Calu3 (cell line): ENCODE data around the gene SLC27A3. TPM values are rescaled to one million over a fixed set of nuclear protein-coding genes. Genes with fewer than 3 reads are reported as not detected.

ENCODE experiments used
- BruUV-seq: library from RNA; stranded (reverse); fragments of 400-500 nt; replicated peaks from 2 replicates; lab custom pipeline; 2021; lab: Mats Ljungman, UMichigan
- CTCF ChIA-PET: fragments of 300-600 bp; sonication (Branson Sonifier 250); formaldehyde crosslinking; loops from one replicate; lab custom pipeline; 2022; ENCODE audit warnings: antibody characterized with exemption; lab: Charles Lee
- DNase-seq: peaks from one replicate; pipeline ENCODE4 v3.0.0; 2022
- H3K27ac Mint-ChIP-seq: one replicate; pipeline ENCODE4 v1.8.0; 2022; ENCODE audit warnings: mixed read lengths; ENCODE audit not compliant: unreplicated experiment
- H3K27me3 Mint-ChIP-seq: one replicate; pipeline ENCODE4 v1.8.0; 2022; ENCODE audit warnings: mixed read lengths; ENCODE audit not compliant: unreplicated experiment
- H3K36me3 Mint-ChIP-seq: one replicate; pipeline ENCODE4 v1.8.0; 2022; ENCODE audit warnings: mild to moderate bottlenecking, moderate library complexity, mixed read lengths; ENCODE audit not compliant: insufficient read depth, unreplicated experiment
- H3K4me1 Mint-ChIP-seq: one replicate; pipeline ENCODE4 v1.8.0; 2022; ENCODE audit warnings: mild to moderate bottlenecking, low read depth, mixed read lengths; ENCODE audit not compliant: unreplicated experiment
- H3K4me3 Mint-ChIP-seq: one replicate; pipeline ENCODE4 v1.8.0; 2022; ENCODE audit warnings: mild to moderate bottlenecking, low read depth, moderate library complexity, mixed read lengths; ENCODE audit not compliant: unreplicated experiment
- H3K9me3 Mint-ChIP-seq: one replicate; pipeline ENCODE4 v1.8.0; 2022; ENCODE audit warnings: low read depth, mixed read lengths; ENCODE audit not compliant: unreplicated experiment
- intact Hi-C: fragments of 100-400 bp; cut with micrococcal nuclease; formaldehyde crosslinking; loops from one replicate; pipeline ENCODE4 v1.10.0; 2022; ENCODE audit not compliant: unreplicated experiment
- total RNA-seq: library from RNA; stranded (reverse); gene quantifications from 2 replicates; pipeline ENCODE4 v1.2.3, GENCODE V29; 2022
- TF ChIP-seq, protein P1 (sequence below): fragments of 200-600 bp; IDR thresholded peaks from one replicate; pipeline ENCODE4 v1.8.0; 2022; ENCODE audit warnings: antibody characterized with exemption; ENCODE audit not compliant: unreplicated experiment

Gene SLC27A3
- total RNA-seq, 1 experiment from 2014 or later: 11.9 TPM

DNA sequence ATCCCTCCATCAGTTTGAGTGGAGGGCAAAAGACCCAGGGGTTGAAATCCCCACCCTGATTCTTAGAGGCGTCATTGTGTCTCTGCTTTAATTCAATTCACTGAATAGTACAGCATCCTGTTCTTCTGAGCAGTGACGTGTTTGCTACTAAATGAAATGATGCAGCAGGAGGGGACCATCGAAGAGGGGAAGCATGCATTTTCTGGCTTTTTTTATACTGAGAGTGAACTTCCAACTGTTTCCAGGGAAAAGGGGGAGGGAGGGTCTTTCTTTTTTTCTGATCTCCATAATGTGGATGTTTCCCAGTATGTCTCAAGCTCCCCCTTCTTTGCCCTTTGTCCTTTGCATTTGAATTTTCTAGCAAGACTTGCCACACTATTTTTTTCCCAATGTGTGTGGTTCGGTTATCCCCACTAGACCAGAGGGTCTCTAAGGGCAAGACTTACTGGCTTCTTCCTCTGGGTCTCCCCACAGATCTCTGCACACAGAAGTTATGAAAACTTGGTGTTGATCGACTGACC lies 44.7 kb upstream of the SLC27A3 start:
- peak overlapping the region; percentile 17 for H3K4me3 Mint-ChIP-seq
- peak overlapping the region; percentile 27 for H3K27ac Mint-ChIP-seq
- no peaks in the 10 kb centered on the region for H3K9me3 Mint-ChIP-seq
- H3K36me3 Mint-ChIP-seq: peaks cover 43% of the 10 kb centered on the region
- TF ChIP-seq, protein P1, sequence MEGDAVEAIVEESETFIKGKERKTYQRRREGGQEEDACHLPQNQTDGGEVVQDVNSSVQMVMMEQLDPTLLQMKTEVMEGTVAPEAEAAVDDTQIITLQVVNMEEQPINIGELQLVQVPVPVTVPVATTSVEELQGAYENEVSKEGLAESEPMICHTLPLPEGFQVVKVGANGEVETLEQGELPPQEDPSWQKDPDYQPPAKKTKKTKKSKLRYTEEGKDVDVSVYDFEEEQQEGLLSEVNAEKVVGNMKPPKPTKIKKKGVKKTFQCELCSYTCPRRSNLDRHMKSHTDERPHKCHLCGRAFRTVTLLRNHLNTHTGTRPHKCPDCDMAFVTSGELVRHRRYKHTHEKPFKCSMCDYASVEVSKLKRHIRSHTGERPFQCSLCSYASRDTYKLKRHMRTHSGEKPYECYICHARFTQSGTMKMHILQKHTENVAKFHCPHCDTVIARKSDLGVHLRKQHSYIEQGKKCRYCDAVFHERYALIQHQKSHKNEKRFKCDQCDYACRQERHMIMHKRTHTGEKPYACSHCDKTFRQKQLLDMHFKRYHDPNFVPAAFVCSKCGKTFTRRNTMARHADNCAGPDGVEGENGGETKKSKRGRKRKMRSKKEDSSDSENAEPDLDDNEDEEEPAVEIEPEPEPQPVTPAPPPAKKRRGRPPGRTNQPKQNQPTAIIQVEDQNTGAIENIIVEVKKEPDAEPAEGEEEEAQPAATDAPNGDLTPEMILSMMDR: no peak
- H3K27me3 Mint-ChIP-seq: no peaks in the 10 kb centered on the region
- H3K4me1 Mint-ChIP-seq: peaks cover 37% of the 10 kb centered on the region
- CTCF ChIA-PET: no interaction called here
- BruUV-seq: no TSS peak
- intact Hi-C loops: no loop called here
- no peak for DNase-seq

DNA sequence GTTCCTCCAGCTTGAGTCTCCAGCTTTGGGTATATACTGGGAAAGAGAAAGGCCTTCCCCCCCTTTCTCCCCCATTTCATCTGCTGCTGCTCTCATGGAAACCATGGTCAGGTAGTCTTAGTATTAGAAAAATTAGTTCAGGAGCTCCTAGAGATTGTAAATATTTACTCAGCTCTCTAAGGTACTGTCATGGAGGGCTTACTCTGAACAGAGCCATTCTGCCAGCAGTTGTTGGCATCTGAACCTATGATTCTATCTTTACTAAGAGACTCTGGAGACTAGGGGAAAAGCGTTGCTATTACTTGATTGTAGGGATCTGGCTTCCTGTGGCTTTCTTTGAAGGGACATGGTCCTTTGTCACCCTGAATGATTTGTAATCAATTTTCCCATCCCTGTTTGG lies 41.2 kb upstream of the SLC27A3 start:
- Mint-ChIP-seq H3K27ac (no peak overlapping the region), H3K36me3 (peaks cover 25% of the 10 kb centered on the region), H3K4me3 (no peak overlapping the region), H3K27me3 (no peaks in the 10 kb centered on the region), H3K4me1 (peaks cover 27% of the 10 kb centered on the region), H3K9me3 (no peaks in the 10 kb centered on the region)
- no peak for DNase-seq
- intact Hi-C loops: no loop called here
- TF ChIP-seq, protein P1: no peak
- BruUV-seq: no TSS peak
- CTCF ChIA-PET: no interaction called here

DNA sequence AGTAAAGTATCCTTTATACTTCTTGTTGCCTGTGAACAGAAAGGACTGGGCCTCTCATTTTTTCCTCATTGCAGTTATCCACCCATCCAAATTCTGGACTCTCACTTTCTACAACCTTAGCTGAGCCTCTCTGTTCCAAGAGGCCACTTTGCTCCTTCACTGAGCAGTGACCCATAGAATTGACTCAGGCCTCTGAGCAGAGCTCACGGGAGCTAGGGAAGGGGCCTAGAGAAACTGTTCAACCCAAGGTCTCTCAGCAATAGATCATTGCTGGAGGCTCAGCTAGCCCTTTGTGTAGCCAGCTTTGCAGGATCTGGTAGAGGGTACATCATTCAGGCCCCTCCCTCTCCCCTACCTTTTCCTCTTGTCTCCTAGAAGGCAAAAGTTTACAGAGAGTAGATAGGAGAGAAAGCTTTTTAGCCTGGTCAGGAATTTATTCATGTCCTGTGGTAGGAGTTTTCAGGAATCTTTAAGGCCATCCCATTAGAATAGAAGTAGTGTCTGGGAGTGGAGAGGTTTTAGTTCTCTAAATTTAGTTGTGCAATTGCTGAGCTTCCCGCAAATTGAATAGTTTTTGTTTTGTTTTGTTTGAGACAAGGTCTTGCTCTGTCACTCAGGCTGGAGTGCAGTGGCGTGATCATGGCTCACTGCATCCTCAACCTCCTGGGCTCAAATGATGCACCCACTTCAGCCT lies 40.7 kb upstream of the SLC27A3 start:
- Mint-ChIP-seq H3K4me3 (no peak overlapping the region), H3K27ac (no peak overlapping the region), H3K27me3 (no peaks in the 10 kb centered on the region), H3K36me3 (peaks cover 26% of the 10 kb centered on the region), H3K4me1 (peaks cover 21% of the 10 kb centered on the region), H3K9me3 (no peaks in the 10 kb centered on the region)
- CTCF ChIA-PET: no interaction called here
- TF ChIP-seq, protein P1: no peak
- DNase-seq: no peak
- no TSS peak for BruUV-seq
- intact Hi-C loops: no loop called here

DNA sequence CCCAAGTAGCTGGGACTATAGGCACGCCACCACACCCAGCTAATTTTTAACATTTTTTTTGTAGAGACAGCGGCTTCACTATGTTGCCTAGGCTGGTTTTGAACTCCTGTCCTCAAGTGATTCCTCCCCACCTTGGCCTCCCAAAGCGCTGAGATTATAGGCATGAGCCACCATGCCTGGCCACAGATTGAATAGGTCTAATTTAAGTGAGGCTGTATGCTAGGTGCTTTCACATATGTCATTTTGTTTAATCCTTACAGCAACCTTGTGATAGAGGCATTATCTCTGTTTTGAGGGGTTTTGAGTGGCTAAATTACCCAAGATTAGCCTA lies 40.2 kb upstream of the SLC27A3 start:
- CTCF ChIA-PET: no interaction called here
- H3K27me3 Mint-ChIP-seq: no peaks in the 10 kb centered on the region
- no TSS peak for BruUV-seq

More for the DNA sequence above, 40.2 kb upstream of the SLC27A3 start:
- intact Hi-C loops: no loop called here
- DNase-seq: no peak
- H3K36me3 Mint-ChIP-seq: peaks cover 27% of the 10 kb centered on the region
- H3K27ac Mint-ChIP-seq: no peak overlapping the region
- TF ChIP-seq, protein P1: no peak
- H3K4me3 Mint-ChIP-seq: no peak overlapping the region
- peaks cover 16% of the 10 kb centered on the region for H3K4me1 Mint-ChIP-seq
- H3K9me3 Mint-ChIP-seq: no peaks in the 10 kb centered on the region
